HepG2 (cell line): ENCODE measurements around the gene EPHB4. TPM values are rescaled to one million over a fixed set of nuclear protein-coding genes. Genes with fewer than 3 reads are reported as not detected.

Source experiments
- FOXA1 ChIP-seq, 2 experiments: fragments of 450-650 bp in 1 of 2; sonication (generic) in 1 of 2; formaldehyde crosslinking in 1 of 2; IDR thresholded peaks; 2 replicates each; pipeline versions ENCODE4 v1.4.0 to v1.6.1; 2016 to 2020; ENCODE audit warnings: missing genetic modification reagents in 1 of 2
- FOXP4 ChIP-seq: sonication (generic); formaldehyde crosslinking; IDR thresholded peaks from 2 replicates; pipeline ENCODE4 v1.4.0; 2020; ENCODE audit warnings: missing genetic modification reagents
- IKZF4 ChIP-seq: sonication (generic); formaldehyde crosslinking; IDR thresholded peaks from 2 replicates; pipeline ENCODE4 v1.5.1; 2020; ENCODE audit warnings: borderline replicate concordance, mild to moderate bottlenecking, low read depth, missing genetic modification reagents; ENCODE audit errors: not compliant biosample characterization
- MLX ChIP-seq: IDR thresholded peaks from 2 replicates; pipeline ENCODE4 v1.6.1; 2016
- NKX3-1 ChIP-seq: sonication (generic); formaldehyde crosslinking; IDR thresholded peaks from 2 replicates; pipeline ENCODE4 v1.5.0; 2020; ENCODE audit warnings: missing genetic modification reagents
- ONECUT2 ChIP-seq: sonication (generic); formaldehyde crosslinking; IDR thresholded peaks from 2 replicates; pipeline ENCODE4 v1.4.0; 2020; ENCODE audit warnings: missing genetic modification reagents
- PTBP1 ChIP-seq: fragments of 200-400 bp; formaldehyde crosslinking; IDR thresholded peaks from 2 replicates; pipeline ENCODE4 v1.6.1; 2018; ENCODE audit warnings: low read length, low read depth; ENCODE audit not compliant: poor library complexity, severe bottlenecking
- RFX5 ChIP-seq: IDR thresholded peaks from 2 replicates; pipeline ENCODE4 v1.6.1; 2011; ENCODE audit warnings: low read depth, low read length, improper control_type of control experiment
- SRSF9 ChIP-seq: fragments of 200-400 bp; formaldehyde crosslinking; IDR thresholded peaks from 2 replicates; pipeline ENCODE4 v1.6.1; 2018; ENCODE audit warnings: borderline replicate concordance, mild to moderate bottlenecking, low read depth, low read length; ENCODE audit not compliant: insufficient read depth, poor library complexity, severe bottlenecking
- TSC22D2 ChIP-seq: sonication (generic); formaldehyde crosslinking; IDR thresholded peaks from 2 replicates; pipeline ENCODE4 v1.5.1; 2020; ENCODE audit warnings: missing genetic modification reagents, mild to moderate bottlenecking, borderline replicate concordance
- ZBED4 ChIP-seq: sonication (generic); formaldehyde crosslinking; IDR thresholded peaks from 2 replicates; pipeline ENCODE4 v1.4.0; 2020; ENCODE audit warnings: missing genetic modification reagents, borderline replicate concordance
- ZMYM4 ChIP-seq: sonication (generic); formaldehyde crosslinking; IDR thresholded peaks from 2 replicates; pipeline ENCODE4 v1.8.1; 2023; ENCODE audit warnings: mild to moderate bottlenecking, missing genetic modification reagents
- ZNF225 ChIP-seq: sonication (generic); formaldehyde crosslinking; IDR thresholded peaks from 2 replicates; pipeline ENCODE4 v1.4.0; 2020; ENCODE audit warnings: mild to moderate bottlenecking, missing genetic modification reagents
- ZNF343 ChIP-seq: sonication (generic); formaldehyde crosslinking; IDR thresholded peaks from 2 replicates; pipeline ENCODE4 v1.4.0; 2020; ENCODE audit warnings: mild to moderate bottlenecking, missing genetic modification reagents
- ZNF468 ChIP-seq: sonication (generic); formaldehyde crosslinking; IDR thresholded peaks from 2 replicates; pipeline ENCODE4 v1.8.0; 2022; ENCODE audit warnings: mild to moderate bottlenecking, moderate library complexity, missing genetic modification reagents
- ZNF746 ChIP-seq: sonication (generic); formaldehyde crosslinking; IDR thresholded peaks from 2 replicates; pipeline ENCODE4 v1.8.0; 2022; ENCODE audit warnings: mild to moderate bottlenecking, missing genetic modification reagents
- ZNF775 ChIP-seq: sonication (generic); formaldehyde crosslinking; IDR thresholded peaks from 2 replicates; pipeline ENCODE4 v1.4.0; 2020; ENCODE audit warnings: missing genetic modification reagents, mild to moderate bottlenecking, moderate library complexity, borderline replicate concordance
- ZNF776 ChIP-seq: sonication (generic); formaldehyde crosslinking; IDR thresholded peaks from 2 replicates; pipeline ENCODE4 v1.4.0; 2020; ENCODE audit warnings: mild to moderate bottlenecking, missing genetic modification reagents
- polyA plus RNA-seq, 8 experiments: library from polyadenylated mRNA; depleted of rRNA in 3 of 8; stranded (reverse) in 7 of 8; unstranded in 1 of 8; fragments of >200 nt; fragmentation: Illumina TruSeq in 4 of 8; extraction: Trizol in 4 of 8; gene quantifications; 2 replicates each; pipeline versions ENCODE4 v1.2.1 to v1.2.3, GENCODE V29; 2011 to 2016; ENCODE audit warnings: low read depth in 4 of 8, missing spikeins in 1 of 8, mixed read lengths in 1 of 8; ENCODE audit not compliant: insufficient read depth in 1 of 8
- total RNA-seq, 5 experiments: library from RNA; depleted of rRNA; stranded (reverse); fragments of >200 nt; fragmentation: Illumina TruSeq; extraction: Trizol; gene quantifications; 2 replicates each; pipeline ENCODE4 v1.2.3, GENCODE V29; 2016; ENCODE audit warnings: low read depth in 1 of 5
- TF ChIP-seq, protein P1 (sequence below): sonication (generic); formaldehyde crosslinking; IDR thresholded peaks from 2 replicates; pipeline ENCODE4 v1.5.1; 2020; ENCODE audit warnings: missing genetic modification reagents, mild to moderate bottlenecking, borderline replicate concordance

EPHB4 gene
- total and polyA plus RNA-seq, 2 of the 13 experiments (the other 11 are each of a cell fraction or from before 2014, with no cell fraction given): 61.4 to 69.6 TPM

DNA sequence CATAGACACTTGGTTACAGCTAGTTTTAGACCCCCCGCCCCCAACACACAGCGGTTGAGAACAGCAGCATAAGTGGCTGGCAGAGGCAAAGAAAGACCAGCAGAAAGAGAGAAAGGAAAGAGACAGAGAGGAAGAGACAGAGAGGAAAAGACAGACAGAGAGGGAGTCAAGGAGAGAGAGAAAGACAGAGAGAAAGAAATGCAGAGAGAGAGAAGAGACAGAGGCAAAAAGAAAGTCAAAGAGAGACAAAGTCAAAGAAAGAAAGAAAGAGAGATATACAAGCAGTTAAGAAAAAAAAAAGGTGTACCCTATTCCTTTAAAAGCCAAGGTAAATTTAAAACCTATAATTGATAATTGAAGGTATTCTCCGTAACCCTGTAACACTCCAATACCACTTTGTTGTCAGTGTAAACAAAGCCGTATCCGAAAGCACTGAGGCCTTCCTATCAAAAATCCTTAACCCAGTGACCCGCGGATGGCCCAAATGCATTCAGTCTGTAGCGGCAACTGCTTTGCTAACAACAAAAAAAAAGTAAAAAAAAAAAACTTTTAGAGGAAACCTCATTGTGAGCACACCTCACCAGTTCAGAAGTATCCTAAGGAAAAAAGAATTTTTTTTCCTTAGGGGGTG, 13.3 kb upstream of the EPHB4 start (continued):
- TF ChIP-seq ZBED4 (CRISPR knock-in tag) (peak; percentile 57; the same call in 1 of the 2 replicates), ZNF225 (no peak), MLX (CRISPR knock-in tag) (no peak), IKZF4 (no peak), FOXA1 (IDR thresholded peaks at IDR 0.05) (no peak), FOXA1 (CRISPR knock-in tag; IDR thresholded peaks at IDR 0.05) (peak; percentile 50; the same call in 1 of the 2 replicates), ZNF776 (CRISPR knock-in tag) (no peak), ZNF746 (CRISPR knock-in tag) (no peak), TSC22D2 (CRISPR knock-in tag) (no peak), ZNF343 (CRISPR knock-in tag) (no peak), ZMYM4 (no peak), ZNF775 (CRISPR knock-in tag) (no peak), ONECUT2 (CRISPR knock-in tag) (no peak), FOXP4 (CRISPR knock-in tag) (0 out of 2 replicates have a peak, but pooled peaks have one; percentile 32), NKX3-1 (CRISPR knock-in tag) (no peak), ZNF468 (CRISPR knock-in tag) (no peak), SRSF9 (no peak), RFX5 (no peak), PTBP1 (no peak)
- TF ChIP-seq, protein P1, sequence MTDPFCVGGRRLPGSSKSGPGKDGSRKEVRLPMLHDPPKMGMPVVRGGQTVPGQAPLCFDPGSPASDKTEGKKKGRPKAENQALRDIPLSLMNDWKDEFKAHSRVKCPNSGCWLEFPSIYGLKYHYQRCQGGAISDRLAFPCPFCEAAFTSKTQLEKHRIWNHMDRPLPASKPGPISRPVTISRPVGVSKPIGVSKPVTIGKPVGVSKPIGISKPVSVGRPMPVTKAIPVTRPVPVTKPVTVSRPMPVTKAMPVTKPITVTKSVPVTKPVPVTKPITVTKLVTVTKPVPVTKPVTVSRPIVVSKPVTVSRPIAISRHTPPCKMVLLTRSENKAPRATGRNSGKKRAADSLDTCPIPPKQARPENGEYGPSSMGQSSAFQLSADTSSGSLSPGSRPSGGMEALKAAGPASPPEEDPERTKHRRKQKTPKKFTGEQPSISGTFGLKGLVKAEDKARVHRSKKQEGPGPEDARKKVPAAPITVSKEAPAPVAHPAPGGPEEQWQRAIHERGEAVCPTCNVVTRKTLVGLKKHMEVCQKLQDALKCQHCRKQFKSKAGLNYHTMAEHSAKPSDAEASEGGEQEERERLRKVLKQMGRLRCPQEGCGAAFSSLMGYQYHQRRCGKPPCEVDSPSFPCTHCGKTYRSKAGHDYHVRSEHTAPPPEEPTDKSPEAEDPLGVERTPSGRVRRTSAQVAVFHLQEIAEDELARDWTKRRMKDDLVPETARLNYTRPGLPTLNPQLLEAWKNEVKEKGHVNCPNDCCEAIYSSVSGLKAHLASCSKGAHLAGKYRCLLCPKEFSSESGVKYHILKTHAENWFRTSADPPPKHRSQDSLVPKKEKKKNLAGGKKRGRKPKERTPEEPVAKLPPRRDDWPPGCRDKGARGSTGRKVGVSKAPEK: no peak
